GM19238 (cell line): ENCODE data around the gene TBX1.
"Not testable (repeated sequence)": the region's sequence is repeated elsewhere in the genome, so short reads cannot be mapped to it uniquely, and the experiment has no call there.

ENCODE experiments used
- DNase-seq: peaks from one replicate; pipeline ENCODE4 v3.0.0; 2011; ENCODE audit warnings: low spot score; ENCODE audit not compliant: insufficient read length

TBX1 gene

GRCh38 chr22:19779685-19780268 lies 19.2 kb downstream of the TBX1 start:
- no peak for DNase-seq

- DNase-seq = no peak
These were observed 22.0 kb downstream of the TBX1 start for GRCh38 chr22:19782533-19782932.

GRCh38 chr22:19783586-19784383 lies 23.2 kb downstream of the TBX1 start:
- DNase-seq = no peak

- no peak for DNase-seq
These were observed 24.0 kb downstream of the TBX1 start for GRCh38 chr22:19784384-19785175.

- DNase-seq = no peak
These were observed 25.1 kb downstream of the TBX1 start for GRCh38 chr22:19785461-19786263.

GRCh38 chr22:19786264-19786585 lies 25.6 kb downstream of the TBX1 start:
- DNase-seq = no peak

- DNase-seq = no peak
These were observed 26.6 kb downstream of the TBX1 start for GRCh38 chr22:19786959-19787848.

- DNase-seq = no peak
These were observed 27.2 kb downstream of the TBX1 start for GRCh38 chr22:19787849-19788141.

GRCh38 chr22:19788661-19789225 lies 28.2 kb downstream of the TBX1 start:
- no peak for DNase-seq

GRCh38 chr22:19789406-19789805 lies 28.8 kb downstream of the TBX1 start:
- DNase-seq = no peak

GRCh38 chr22:19789828-19790227 lies 29.2 kb downstream of the TBX1 start:
- no peak for DNase-seq

GRCh38 chr22:19791243-19791642 lies 30.7 kb downstream of the TBX1 start:
- DNase-seq = no peak

GRCh38 chr22:19791894-19792293 lies 31.3 kb downstream of the TBX1 start:
- no peak for DNase-seq

- DNase-seq = not testable (repeated sequence)
These were observed 31.9 kb downstream of the TBX1 start for GRCh38 chr22:19792383-19792896.

GRCh38 chr22:19793161-19793560 lies 32.6 kb downstream of the TBX1 start:
- DNase-seq = no peak

GRCh38 chr22:19793661-19794310 lies 33.2 kb downstream of the TBX1 start:
- DNase-seq = no peak

GRCh38 chr22:19795617-19796008 lies 35.0 kb downstream of the TBX1 start:
- no peak for DNase-seq

GRCh38 chr22:19796160-19796559 lies 35.6 kb downstream of the TBX1 start:
- DNase-seq = no peak

GRCh38 chr22:19797086-19798002 lies 36.8 kb downstream of the TBX1 start:
- DNase-seq = no peak
